ENCODE measurements around the gene TULP1. TPM values are rescaled to one million over a fixed set of nuclear protein-coding genes. Genes with fewer than 3 reads are reported as not detected.

TULP1 gene
- total and polyA plus RNA-seq, 2 of the 13 experiments (the other 11 are each of a cell fraction or from before 2014, with no cell fraction given): not detected

DNA sequence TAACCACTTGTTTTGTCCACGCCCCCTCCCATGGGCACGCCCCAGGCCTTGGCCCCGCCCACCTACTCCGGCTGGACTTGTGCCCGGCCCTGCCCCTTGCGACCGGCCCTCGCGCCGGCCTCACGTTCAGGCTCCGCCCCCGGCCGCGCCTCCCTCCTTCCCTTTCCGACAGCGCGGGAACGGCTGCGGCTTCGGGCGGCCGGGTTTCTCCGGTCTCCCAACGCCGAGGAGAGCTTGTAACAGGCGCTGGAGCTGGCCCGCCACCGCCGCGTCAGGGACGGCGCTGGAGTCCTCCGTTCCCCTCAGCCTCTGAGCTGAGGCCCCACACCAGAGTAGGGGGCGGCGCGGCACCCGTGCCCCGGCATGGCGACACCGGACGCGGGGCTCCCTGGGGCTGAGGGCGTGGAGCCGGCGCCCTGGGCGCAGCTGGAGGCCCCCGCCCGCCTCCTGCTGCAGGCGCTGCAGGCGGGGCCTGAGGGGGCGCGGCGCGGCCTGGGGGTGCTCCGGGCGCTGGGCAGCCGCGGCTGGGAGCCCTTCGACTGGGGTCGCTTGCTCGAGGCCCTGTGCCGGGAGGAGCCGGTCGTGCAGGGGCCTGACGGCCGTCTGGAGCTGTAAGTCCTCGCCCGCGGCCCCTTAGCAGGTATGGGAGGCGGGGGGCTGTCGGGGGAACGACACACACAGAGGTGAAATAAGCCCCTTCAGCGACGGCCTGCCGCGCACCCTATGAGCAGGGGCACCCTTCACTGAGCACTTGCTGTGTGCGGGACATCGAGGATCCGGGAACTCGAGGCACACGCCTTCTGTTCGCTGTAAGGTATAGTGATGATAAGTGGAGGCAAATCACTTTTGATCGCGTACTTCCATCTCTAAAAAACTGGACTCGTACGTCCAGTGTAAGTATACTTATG, 60.3 kb downstream of the TULP1 start, which contains the start of gene FANCE (continued):
- TF ChIP-seq, protein P1, sequence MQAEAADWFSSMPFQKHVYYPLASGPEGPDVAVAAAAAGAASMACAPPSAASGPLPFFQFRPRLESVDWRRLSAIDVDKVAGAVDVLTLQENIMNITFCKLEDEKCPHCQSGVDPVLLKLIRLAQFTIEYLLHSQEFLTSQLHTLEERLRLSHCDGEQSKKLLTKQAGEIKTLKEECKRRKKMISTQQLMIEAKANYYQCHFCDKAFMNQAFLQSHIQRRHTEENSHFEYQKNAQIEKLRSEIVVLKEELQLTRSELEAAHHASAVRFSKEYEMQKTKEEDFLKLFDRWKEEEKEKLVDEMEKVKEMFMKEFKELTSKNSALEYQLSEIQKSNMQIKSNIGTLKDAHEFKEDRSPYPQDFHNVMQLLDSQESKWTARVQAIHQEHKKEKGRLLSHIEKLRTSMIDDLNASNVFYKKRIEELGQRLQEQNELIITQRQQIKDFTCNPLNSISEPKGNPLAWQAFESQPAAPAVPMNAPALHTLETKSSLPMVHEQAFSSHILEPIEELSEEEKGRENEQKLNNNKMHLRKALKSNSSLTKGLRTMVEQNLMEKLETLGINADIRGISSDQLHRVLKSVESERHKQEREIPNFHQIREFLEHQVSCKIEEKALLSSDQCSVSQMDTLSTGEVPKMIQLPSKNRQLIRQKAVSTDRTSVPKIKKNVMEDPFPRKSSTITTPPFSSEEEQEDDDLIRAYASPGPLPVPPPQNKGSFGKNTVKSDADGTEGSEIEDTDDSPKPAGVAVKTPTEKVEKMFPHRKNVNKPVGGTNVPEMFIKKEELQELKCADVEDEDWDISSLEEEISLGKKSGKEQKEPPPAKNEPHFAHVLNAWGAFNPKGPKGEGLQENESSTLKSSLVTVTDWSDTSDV (CRISPR knock-in tag; IDR thresholded peaks at IDR 0.05): no peak
- TF ChIP-seq, protein P2, sequence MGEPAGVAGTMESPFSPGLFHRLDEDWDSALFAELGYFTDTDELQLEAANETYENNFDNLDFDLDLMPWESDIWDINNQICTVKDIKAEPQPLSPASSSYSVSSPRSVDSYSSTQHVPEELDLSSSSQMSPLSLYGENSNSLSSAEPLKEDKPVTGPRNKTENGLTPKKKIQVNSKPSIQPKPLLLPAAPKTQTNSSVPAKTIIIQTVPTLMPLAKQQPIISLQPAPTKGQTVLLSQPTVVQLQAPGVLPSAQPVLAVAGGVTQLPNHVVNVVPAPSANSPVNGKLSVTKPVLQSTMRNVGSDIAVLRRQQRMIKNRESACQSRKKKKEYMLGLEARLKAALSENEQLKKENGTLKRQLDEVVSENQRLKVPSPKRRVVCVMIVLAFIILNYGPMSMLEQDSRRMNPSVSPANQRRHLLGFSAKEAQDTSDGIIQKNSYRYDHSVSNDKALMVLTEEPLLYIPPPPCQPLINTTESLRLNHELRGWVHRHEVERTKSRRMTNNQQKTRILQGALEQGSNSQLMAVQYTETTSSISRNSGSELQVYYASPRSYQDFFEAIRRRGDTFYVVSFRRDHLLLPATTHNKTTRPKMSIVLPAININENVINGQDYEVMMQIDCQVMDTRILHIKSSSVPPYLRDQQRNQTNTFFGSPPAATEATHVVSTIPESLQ (CRISPR knock-in tag; conservative IDR thresholded peaks at IDR 0.05): no peak
- TF ChIP-seq ZNF567 (CRISPR knock-in tag; IDR thresholded peaks at IDR 0.05; ENCODE audit: borderline replicate concordance) (peak; percentile 70; the same call in 1 of the 2 replicates), ZNF253 (CRISPR knock-in tag; IDR thresholded peaks at IDR 0.05; ENCODE audit: borderline replicate concordance) (no peak), ZNF501 (CRISPR knock-in tag; IDR thresholded peaks at IDR 0.05) (peak; percentile 92), ZNF337 (CRISPR knock-in tag; IDR thresholded peaks at IDR 0.05; ENCODE audit: borderline replicate concordance, low read depth) (no peak), PHF5A (CRISPR knock-in tag; IDR thresholded peaks at IDR 0.05; ENCODE audit: low read depth, unreplicated experiment) (peak; percentile 38)
- TF ChIP-seq, protein P3, sequence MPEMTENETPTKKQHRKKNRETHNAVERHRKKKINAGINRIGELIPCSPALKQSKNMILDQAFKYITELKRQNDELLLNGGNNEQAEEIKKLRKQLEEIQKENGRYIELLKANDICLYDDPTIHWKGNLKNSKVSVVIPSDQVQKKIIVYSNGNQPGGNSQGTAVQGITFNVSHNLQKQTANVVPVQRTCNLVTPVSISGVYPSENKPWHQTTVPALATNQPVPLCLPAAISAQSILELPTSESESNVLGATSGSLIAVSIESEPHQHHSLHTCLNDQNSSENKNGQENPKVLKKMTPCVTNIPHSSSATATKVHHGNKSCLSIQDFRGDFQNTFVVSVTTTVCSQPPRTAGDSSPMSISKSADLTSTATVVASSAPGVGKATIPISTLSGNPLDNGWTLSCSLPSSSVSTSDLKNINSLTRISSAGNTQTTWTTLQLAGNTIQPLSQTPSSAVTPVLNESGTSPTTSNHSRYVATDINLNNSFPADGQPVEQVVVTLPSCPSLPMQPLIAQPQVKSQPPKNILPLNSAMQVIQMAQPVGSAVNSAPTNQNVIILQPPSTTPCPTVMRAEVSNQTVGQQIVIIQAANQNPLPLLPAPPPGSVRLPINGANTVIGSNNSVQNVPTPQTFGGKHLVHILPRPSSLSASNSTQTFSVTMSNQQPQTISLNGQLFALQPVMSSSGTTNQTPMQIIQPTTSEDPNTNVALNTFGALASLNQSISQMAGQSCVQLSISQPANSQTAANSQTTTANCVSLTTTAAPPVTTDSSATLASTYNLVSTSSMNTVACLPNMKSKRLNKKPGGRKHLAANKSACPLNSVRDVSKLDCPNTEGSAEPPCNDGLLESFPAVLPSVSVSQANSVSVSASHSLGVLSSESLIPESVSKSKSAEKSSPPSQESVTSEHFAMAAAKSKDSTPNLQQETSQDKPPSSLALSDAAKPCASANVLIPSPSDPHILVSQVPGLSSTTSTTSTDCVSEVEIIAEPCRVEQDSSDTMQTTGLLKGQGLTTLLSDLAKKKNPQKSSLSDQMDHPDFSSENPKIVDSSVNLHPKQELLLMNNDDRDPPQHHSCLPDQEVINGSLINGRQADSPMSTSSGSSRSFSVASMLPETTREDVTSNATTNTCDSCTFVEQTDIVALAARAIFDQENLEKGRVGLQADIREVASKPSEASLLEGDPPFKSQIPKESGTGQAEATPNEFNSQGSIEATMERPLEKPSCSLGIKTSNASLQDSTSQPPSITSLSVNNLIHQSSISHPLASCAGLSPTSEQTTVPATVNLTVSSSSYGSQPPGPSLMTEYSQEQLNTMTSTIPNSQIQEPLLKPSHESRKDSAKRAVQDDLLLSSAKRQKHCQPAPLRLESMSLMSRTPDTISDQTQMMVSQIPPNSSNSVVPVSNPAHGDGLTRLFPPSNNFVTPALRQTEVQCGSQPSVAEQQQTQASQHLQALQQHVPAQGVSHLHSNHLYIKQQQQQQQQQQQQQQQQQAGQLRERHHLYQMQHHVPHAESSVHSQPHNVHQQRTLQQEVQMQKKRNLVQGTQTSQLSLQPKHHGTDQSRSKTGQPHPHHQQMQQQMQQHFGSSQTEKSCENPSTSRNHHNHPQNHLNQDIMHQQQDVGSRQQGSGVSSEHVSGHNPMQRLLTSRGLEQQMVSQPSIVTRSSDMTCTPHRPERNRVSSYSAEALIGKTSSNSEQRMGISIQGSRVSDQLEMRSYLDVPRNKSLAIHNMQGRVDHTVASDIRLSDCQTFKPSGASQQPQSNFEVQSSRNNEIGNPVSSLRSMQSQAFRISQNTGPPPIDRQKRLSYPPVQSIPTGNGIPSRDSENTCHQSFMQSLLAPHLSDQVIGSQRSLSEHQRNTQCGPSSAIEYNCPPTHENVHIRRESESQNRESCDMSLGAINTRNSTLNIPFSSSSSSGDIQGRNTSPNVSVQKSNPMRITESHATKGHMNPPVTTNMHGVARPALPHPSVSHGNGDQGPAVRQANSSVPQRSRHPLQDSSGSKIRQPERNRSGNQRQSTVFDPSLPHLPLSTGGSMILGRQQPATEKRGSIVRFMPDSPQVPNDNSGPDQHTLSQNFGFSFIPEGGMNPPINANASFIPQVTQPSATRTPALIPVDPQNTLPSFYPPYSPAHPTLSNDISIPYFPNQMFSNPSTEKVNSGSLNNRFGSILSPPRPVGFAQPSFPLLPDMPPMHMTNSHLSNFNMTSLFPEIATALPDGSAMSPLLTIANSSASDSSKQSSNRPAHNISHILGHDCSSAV (CRISPR knock-in tag; IDR thresholded peaks at IDR 0.05; ENCODE audit: borderline replicate concordance): no peak
- TF ChIP-seq, protein P4, sequence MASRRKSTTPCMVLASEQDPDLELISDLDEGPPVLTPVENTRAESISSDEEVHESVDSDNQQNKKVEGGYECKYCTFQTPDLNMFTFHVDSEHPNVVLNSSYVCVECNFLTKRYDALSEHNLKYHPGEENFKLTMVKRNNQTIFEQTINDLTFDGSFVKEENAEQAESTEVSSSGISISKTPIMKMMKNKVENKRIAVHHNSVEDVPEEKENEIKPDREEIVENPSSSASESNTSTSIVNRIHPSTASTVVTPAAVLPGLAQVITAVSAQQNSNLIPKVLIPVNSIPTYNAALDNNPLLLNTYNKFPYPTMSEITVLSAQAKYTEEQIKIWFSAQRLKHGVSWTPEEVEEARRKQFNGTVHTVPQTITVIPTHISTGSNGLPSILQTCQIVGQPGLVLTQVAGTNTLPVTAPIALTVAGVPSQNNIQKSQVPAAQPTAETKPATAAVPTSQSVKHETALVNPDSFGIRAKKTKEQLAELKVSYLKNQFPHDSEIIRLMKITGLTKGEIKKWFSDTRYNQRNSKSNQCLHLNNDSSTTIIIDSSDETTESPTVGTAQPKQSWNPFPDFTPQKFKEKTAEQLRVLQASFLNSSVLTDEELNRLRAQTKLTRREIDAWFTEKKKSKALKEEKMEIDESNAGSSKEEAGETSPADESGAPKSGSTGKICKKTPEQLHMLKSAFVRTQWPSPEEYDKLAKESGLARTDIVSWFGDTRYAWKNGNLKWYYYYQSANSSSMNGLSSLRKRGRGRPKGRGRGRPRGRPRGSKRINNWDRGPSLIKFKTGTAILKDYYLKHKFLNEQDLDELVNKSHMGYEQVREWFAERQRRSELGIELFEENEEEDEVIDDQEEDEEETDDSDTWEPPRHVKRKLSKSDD (CRISPR knock-in tag; IDR thresholded peaks at IDR 0.05; ENCODE audit: low read depth): no peak
- TF ChIP-seq, protein P5, sequence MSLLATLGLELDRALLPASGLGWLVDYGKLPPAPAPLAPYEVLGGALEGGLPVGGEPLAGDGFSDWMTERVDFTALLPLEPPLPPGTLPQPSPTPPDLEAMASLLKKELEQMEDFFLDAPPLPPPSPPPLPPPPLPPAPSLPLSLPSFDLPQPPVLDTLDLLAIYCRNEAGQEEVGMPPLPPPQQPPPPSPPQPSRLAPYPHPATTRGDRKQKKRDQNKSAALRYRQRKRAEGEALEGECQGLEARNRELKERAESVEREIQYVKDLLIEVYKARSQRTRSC (CRISPR knock-in tag; IDR thresholded peaks at IDR 0.05; ENCODE audit: low read depth): no peak
